Uterus (tissue), 2 donors: ENCODE data around the gene KCNAB2.

Experiments used
- POLR2A ChIP-seq, 2 donors: fragments of 450-650 bp; IDR thresholded peaks; one replicate each; pipeline ENCODE4 v1.6.1; 2016; ENCODE audit warnings: antibody characterized with exemption in 2 of 2, mild to moderate bottlenecking in 1 of 2, moderate library complexity in 1 of 2
- TF ChIP-seq, protein P1 (sequence below), 4 experiments: fragments of 200-600 bp in 2 of 4; fragments of 450-650 bp in 2 of 4; sonication (generic) in 2 of 4; IDR thresholded peaks; one replicate each; pipeline ENCODE4 v1.5.1; 2016 to 2019; ENCODE audit warnings: antibody characterized with exemption in 4 of 4, mild to moderate bottlenecking in 2 of 4, moderate library complexity in 1 of 4

DNA sequence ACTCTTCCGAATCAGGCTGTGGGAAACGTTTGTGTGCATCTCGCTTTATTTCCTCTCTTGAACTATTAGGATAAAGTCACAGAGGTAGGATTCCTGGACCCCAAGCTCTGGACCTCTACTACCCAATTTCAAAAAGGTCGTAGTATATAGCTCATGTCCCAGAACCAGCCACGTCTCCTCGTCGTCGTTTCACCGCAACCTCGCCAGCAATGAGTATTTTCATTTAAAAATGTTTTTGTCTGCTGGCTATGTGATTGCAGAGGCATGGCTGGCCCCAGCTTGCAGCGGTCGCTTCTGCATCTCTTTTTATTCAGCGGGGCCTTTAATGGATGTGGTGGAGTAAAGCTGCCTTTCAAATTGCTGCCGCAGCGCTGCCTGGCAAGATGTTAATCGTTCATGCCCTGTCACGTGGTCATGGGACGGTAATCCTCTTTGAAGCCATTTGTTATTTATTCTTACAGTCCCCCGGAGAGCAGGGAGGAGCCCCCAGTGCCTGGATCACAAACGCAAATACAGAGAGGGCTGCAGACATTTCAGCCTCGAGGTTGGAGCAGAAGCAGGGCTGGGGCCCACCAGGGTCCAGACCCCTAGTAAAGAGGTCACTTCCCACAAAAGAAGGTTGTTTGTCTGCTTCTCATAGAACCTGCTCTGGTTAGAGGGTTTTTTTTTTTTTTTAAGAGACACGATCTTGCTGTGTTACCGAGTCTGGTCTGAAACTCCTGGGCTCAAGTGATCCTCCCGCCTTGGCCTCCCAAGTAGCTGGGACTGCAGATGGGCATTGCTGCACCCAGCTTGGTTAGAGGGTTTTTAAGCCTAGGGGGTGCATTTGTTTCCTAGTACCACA lies 41.9 kb upstream of the KCNAB2 start:
- TF ChIP-seq, protein P1, sequence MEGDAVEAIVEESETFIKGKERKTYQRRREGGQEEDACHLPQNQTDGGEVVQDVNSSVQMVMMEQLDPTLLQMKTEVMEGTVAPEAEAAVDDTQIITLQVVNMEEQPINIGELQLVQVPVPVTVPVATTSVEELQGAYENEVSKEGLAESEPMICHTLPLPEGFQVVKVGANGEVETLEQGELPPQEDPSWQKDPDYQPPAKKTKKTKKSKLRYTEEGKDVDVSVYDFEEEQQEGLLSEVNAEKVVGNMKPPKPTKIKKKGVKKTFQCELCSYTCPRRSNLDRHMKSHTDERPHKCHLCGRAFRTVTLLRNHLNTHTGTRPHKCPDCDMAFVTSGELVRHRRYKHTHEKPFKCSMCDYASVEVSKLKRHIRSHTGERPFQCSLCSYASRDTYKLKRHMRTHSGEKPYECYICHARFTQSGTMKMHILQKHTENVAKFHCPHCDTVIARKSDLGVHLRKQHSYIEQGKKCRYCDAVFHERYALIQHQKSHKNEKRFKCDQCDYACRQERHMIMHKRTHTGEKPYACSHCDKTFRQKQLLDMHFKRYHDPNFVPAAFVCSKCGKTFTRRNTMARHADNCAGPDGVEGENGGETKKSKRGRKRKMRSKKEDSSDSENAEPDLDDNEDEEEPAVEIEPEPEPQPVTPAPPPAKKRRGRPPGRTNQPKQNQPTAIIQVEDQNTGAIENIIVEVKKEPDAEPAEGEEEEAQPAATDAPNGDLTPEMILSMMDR (IDR thresholded peaks at IDR 0.05): no peak
- TF ChIP-seq POLR2A (IDR thresholded peaks at IDR 0.05): no peak
